ENCODE results near the gene SLC35C1. TPM values are rescaled to one million over a fixed set of nuclear protein-coding genes. Genes with fewer than 3 reads are reported as not detected.

Gene SLC35C1
- total and polyA plus RNA-seq, 2 of the 13 experiments (the other 11 are each of a cell fraction or from before 2014, with no cell fraction given) = 2.9 to 7.0 TPM

- TF ChIP-seq, protein P1, sequence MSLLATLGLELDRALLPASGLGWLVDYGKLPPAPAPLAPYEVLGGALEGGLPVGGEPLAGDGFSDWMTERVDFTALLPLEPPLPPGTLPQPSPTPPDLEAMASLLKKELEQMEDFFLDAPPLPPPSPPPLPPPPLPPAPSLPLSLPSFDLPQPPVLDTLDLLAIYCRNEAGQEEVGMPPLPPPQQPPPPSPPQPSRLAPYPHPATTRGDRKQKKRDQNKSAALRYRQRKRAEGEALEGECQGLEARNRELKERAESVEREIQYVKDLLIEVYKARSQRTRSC (CRISPR knock-in tag; IDR thresholded peaks at IDR 0.05; ENCODE audit: low read depth) = no peak
- no peak for TF ChIP-seq PCBP2 (optimal IDR thresholded peaks at IDR 0.05; ENCODE audit: low read depth, low read length, poor library complexity, severe bottlenecking)
- TF ChIP-seq, protein P2, sequence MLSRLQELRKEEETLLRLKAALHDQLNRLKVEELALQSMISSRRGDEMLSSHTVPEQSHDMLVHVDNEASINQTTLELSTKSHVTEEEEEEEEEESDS (CRISPR knock-in tag; IDR thresholded peaks at IDR 0.05; ENCODE audit: borderline replicate concordance) = no peak
- TF ChIP-seq, protein P3, sequence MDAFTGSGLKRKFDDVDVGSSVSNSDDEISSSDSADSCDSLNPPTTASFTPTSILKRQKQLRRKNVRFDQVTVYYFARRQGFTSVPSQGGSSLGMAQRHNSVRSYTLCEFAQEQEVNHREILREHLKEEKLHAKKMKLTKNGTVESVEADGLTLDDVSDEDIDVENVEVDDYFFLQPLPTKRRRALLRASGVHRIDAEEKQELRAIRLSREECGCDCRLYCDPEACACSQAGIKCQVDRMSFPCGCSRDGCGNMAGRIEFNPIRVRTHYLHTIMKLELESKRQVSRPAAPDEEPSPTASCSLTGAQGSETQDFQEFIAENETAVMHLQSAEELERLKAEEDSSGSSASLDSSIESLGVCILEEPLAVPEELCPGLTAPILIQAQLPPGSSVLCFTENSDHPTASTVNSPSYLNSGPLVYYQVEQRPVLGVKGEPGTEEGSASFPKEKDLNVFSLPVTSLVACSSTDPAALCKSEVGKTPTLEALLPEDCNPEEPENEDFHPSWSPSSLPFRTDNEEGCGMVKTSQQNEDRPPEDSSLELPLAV (CRISPR knock-in tag; conservative IDR thresholded peaks at IDR 0.05; ENCODE audit: low read depth) = 0 out of 2 replicates have a peak, but pooled peaks have one; percentile 42
- TF ChIP-seq ZNF598 (CRISPR knock-in tag; IDR thresholded peaks at IDR 0.05; ENCODE audit: borderline replicate concordance) = peak; percentile 85; the same call in 1 of the 2 replicates
- TF ChIP-seq, protein P4, sequence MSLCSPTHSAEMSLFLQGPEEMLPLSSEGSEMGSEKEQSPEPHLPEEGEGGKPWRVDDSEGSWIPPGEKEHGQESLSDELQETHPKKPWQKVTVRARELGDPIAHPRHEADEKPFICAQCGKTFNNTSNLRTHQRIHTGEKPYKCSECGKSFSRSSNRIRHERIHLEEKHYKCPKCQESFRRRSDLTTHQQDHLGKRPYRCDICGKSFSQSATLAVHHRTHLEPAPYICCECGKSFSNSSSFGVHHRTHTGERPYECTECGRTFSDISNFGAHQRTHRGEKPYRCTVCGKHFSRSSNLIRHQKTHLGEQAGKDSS (CRISPR knock-in tag; IDR thresholded peaks at IDR 0.05; ENCODE audit: borderline replicate concordance, low read depth) = no peak; the same call in 1 of the 2 replicates
- 0 out of 2 replicates have a peak, but pooled peaks have one; percentile 26 for TF ChIP-seq ETV6 (CRISPR knock-in tag; conservative IDR thresholded peaks at IDR 0.05)
- peak; percentile 88; the same call in 1 of the 2 replicates for TF ChIP-seq TSC22D2 (CRISPR knock-in tag; IDR thresholded peaks at IDR 0.05; ENCODE audit: borderline replicate concordance)
- TF ChIP-seq PATZ1 (CRISPR knock-in tag; IDR thresholded peaks at IDR 0.05) = peak; percentile 63
- TF ChIP-seq PHF5A (CRISPR knock-in tag; IDR thresholded peaks at IDR 0.05; ENCODE audit: low read depth, unreplicated experiment) = no peak
- TF ChIP-seq, protein P5, sequence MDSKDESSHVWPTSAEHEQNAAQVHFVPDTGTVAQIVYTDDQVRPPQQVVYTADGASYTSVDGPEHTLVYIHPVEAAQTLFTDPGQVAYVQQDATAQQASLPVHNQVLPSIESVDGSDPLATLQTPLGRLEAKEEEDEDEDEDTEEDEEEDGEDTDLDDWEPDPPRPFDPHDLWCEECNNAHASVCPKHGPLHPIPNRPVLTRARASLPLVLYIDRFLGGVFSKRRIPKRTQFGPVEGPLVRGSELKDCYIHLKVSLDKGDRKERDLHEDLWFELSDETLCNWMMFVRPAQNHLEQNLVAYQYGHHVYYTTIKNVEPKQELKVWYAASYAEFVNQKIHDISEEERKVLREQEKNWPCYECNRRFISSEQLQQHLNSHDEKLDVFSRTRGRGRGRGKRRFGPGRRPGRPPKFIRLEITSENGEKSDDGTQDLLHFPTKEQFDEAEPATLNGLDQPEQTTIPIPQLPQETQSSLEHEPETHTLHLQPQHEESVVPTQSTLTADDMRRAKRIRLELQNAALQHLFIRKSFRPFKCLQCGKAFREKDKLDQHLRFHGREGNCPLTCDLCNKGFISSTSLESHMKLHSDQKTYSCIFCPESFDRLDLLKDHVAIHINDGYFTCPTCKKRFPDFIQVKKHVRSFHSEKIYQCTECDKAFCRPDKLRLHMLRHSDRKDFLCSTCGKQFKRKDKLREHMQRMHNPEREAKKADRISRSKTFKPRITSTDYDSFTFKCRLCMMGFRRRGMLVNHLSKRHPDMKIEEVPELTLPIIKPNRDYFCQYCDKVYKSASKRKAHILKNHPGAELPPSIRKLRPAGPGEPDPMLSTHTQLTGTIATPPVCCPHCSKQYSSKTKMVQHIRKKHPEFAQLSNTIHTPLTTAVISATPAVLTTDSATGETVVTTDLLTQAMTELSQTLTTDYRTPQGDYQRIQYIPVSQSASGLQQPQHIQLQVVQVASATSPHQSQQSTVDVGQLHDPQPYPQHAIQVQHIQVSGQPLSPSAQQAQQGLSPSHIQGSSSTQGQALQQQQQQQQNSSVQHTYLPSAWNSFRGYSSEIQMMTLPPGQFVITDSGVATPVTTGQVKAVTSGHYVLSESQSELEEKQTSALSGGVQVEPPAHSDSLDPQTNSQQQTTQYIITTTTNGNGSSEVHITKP (CRISPR knock-in tag; IDR thresholded peaks at IDR 0.05; ENCODE audit: low read depth) = peak; percentile 93
- TF ChIP-seq ATF3 (CRISPR knock-in tag; IDR thresholded peaks at IDR 0.05) = no peak
- TF ChIP-seq ZNF12 (CRISPR knock-in tag; IDR thresholded peaks at IDR 0.05) = no peak
- peak; percentile 91 for TF ChIP-seq ZNF891 (CRISPR knock-in tag; IDR thresholded peaks at IDR 0.05)
- peak; percentile 29 for TF ChIP-seq DMAP1 (CRISPR knock-in tag; IDR thresholded peaks at IDR 0.05)
- TF ChIP-seq ZMYM2 (CRISPR knock-in tag; IDR thresholded peaks at IDR 0.05) = no peak; the same call in 1 of the 2 replicates
- TF ChIP-seq AGO1 (IDR thresholded peaks at IDR 0.05; ENCODE audit: low read depth, low read length, poor library complexity, severe bottlenecking) = no peak
- no peak for TF ChIP-seq SNAI1 (CRISPR knock-in tag; IDR thresholded peaks at IDR 0.05; ENCODE audit: borderline replicate concordance)
Measured at GRCh38 chr11:45846974-45847910, 42.3 kb downstream of the SLC35C1 start, which contains the start of gene CRY2 (continued).

All from HepG2 (cell line).